GM10266 (cell line): Measurements from ENCODE around the gene C12orf50.

ENCODE experiments used
- DNase-seq: peaks from one replicate; pipeline ENCODE4 v3.0.0; 2012; ENCODE audit errors: extremely low spot score
- CTCF ChIP-seq: IDR thresholded peaks from 2 replicates; pipeline ENCODE4 v1.5.1; 2012; ENCODE audit warnings: mild to moderate bottlenecking, low read depth; ENCODE audit not compliant: control insufficient read depth, insufficient read depth; ENCODE audit errors: missing control alignments

Gene C12orf50

DNA sequence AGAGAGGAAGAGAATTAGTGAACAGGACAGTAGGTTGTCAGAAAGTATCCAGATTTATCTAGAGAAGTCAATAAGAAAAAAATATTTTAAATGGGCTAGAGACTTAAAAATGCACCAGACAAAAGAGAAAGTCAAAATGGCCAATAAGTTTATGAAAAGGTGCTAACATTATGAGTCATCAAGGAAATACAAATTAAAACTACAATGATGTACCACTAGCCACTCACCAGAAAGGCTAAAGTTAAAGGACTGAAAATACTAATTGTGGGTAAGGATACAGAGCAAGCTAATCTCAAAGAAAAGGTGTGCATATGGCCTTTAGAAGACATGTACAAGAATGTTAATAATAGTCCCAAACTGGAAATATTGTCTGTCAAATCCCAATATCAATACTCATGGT lies 37.7 kb downstream of the C12orf50 start:
- TF ChIP-seq CTCF, result no peak
- no peak for DNase-seq

GRCh38 chr12:87988534-87988933 lies 40.7 kb downstream of the C12orf50 start:
- no peak for DNase-seq
- TF ChIP-seq CTCF, result no peak

DNA sequence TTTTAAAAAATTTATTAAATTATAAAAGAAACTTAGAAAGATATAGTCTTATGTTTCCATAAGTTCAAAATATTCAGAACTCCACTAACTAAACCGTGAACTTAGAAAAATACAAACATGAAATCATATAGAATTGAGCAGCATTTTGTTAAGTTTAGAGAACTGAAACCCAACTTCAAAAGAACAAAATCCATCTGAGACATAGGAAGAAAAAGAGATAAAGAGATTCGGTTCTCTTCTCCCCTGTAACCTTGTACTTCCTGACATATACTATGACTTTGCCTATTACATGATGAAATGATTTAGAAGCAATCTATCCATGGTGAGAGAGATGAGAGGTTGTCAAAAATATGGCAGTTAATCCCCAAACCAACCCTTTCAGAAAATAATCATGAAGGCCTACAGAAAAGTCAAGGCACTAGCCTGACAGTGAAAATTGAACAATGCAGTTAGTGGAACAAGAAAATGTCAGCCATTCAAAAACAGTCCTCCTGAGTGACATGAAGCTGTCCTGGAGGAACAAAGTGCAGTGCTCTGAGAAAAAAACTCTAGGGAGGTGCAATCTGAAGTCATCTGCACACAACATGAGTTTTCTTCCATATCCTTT lies 44.0 kb downstream of the C12orf50 start:
- DNase-seq, result no peak
- TF ChIP-seq CTCF, result no peak

DNA sequence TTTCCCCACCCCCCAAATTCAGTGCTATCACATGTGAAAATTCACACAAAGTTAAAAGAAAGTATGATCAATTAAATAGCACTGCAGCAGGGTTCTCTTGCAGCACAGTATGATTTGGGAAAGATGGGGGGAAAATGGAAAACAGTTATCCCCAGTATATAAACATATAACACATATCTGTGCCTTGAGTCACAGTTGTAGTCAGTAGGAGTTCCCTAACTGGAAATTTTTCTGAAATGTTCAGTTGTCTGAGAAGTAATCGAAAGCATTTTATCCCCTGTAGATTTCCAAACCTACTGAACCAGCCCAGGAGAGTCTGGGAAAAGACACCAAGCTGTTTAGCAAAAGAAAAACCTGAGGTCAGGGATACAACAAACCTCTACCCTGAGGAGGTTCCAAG lies 47.0 kb downstream of the C12orf50 start:
- DNase-seq, result no peak
- TF ChIP-seq CTCF, result no peak

- no peak for TF ChIP-seq CTCF
- DNase-seq, result no peak
Observed at GRCh38 chr12:87981495-87981894, 47.7 kb downstream of the C12orf50 start.

DNA sequence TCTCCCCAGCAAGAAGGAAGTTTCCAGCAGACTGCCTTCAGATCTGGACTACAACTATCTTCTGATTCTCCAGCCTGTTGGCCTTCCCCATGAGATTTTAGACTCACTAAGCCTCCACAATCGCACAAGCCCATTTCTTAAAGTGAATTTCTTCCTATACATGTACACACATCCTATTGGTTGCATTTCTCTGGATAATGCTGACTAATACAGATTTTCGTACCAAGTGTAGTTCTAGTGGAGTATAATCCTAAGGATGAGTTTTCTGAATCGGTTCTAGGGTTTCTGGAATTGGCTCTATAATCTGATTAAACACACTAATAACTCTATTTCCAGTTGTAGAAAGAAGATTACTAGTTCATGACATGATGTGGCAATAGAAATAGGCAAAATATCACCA lies 53.3 kb downstream of the C12orf50 start:
- no peak for DNase-seq
- TF ChIP-seq CTCF, result no peak

- TF ChIP-seq CTCF, result no peak
- DNase-seq, result no peak
Observed at GRCh38 chr12:87967871-87968270, 61.3 kb downstream of the C12orf50 start.
